Breast epithelium (tissue), 4 donors: Measurements from ENCODE around the gene RAMP1. TPM values are rescaled to one million over a fixed set of nuclear protein-coding genes. Genes with fewer than 3 reads are reported as not detected.

Experiments
- DNase-seq, 2 donors: peaks; one replicate each; pipeline ENCODE4 v3.0.0-alpha.2; 2019; ENCODE audit warnings: low spot score in 2 of 2
- H3K27ac ChIP-seq, 2 donors: fragments of 200-600 bp; sonication (generic) in 1 of 2; one replicate each; pipeline ENCODE4 v1.5.1; 2016 to 2019; ENCODE audit warnings: mild to moderate bottlenecking in 1 of 2
- H3K27me3 ChIP-seq, 2 donors: fragments of 200-600 bp; sonication (generic) in 1 of 2; one replicate each; pipeline versions ENCODE4 v1.5.1 to v1.6.0; 2017 to 2019; ENCODE audit warnings: control low read depth in 1 of 2, mild to moderate bottlenecking in 1 of 2
- H3K36me3 ChIP-seq: fragments of 200-600 bp; one replicate; pipeline ENCODE4 v1.5.1; 2019
- H3K4me1 ChIP-seq, 2 donors: fragments of 200-600 bp; sonication (generic); one replicate each; pipeline ENCODE4 v1.5.1; 2016 to 2019; ENCODE audit warnings: control low read depth in 1 of 2
- H3K4me3 ChIP-seq, 3 donors: fragments of 200-600 bp; sonication (generic); 1 replicate in 2 of 3; 2 replicates in 1 of 3; pipeline ENCODE4 v1.5.1; 2016 to 2019; ENCODE audit warnings: mild to moderate bottlenecking in 3 of 3, moderate library complexity in 2 of 3
- H3K9me3 ChIP-seq, 2 donors: fragments of 200-600 bp; sonication (generic) in 1 of 2; one replicate each; pipeline ENCODE4 v1.5.1; 2016 to 2019; ENCODE audit warnings: control low read depth in 1 of 2
- POLR2A ChIP-seq: fragments of 450-650 bp; IDR thresholded peaks from one replicate; pipeline ENCODE4 v1.6.1; 2016; ENCODE audit warnings: antibody characterized with exemption, mild to moderate bottlenecking, moderate library complexity
- POLR2AphosphoS5 ChIP-seq, 3 donors: sonication (generic); formaldehyde crosslinking; IDR thresholded peaks; one replicate each; pipeline ENCODE4 v1.6.1; 2017; ENCODE audit warnings: antibody characterized with exemption in 3 of 3
- intact Hi-C: fragments of 100-400 bp; cut with DNase I; formaldehyde crosslinking; loops from one replicate; pipeline ENCODE4 v1.15.1; 2023; ENCODE audit warnings: low total_unique reads
- total RNA-seq, 3 donors: library from RNA; depleted of rRNA; stranded (reverse); fragments of >200 nt; gene quantifications; one replicate each; pipeline ENCODE4 v1.1.0, GENCODE V29; 2016
- TF ChIP-seq, protein P1 (sequence below), 3 donors: fragments of 450-650 bp; IDR thresholded peaks; one replicate each; pipeline ENCODE4 v1.5.1; 2016 to 2017; ENCODE audit warnings: antibody characterized with exemption in 3 of 3, mild to moderate bottlenecking in 3 of 3, moderate library complexity in 3 of 3

RAMP1 gene
- total RNA-seq, 3 donors from 2014 or later = 8.2 to 25.9 TPM; not detected in 1

GRCh38 chr2:237869343-237870102, 10.1 kb downstream of the RAMP1 start:
- Histone ChIP-seq H3K4me1 (no peaks in the 10 kb centered on the region), H3K36me3 (no peaks in the 10 kb centered on the region), H3K27ac (no peak overlapping the region), H3K27me3 (no peaks in the 10 kb centered on the region), H3K9me3 (no peaks in the 10 kb centered on the region), H3K4me3 (no peak overlapping the region)
- peak in 1 of 2 donors; percentile 24 for DNase-seq
- intact Hi-C loops = no loop called here
- TF ChIP-seq, protein P1, sequence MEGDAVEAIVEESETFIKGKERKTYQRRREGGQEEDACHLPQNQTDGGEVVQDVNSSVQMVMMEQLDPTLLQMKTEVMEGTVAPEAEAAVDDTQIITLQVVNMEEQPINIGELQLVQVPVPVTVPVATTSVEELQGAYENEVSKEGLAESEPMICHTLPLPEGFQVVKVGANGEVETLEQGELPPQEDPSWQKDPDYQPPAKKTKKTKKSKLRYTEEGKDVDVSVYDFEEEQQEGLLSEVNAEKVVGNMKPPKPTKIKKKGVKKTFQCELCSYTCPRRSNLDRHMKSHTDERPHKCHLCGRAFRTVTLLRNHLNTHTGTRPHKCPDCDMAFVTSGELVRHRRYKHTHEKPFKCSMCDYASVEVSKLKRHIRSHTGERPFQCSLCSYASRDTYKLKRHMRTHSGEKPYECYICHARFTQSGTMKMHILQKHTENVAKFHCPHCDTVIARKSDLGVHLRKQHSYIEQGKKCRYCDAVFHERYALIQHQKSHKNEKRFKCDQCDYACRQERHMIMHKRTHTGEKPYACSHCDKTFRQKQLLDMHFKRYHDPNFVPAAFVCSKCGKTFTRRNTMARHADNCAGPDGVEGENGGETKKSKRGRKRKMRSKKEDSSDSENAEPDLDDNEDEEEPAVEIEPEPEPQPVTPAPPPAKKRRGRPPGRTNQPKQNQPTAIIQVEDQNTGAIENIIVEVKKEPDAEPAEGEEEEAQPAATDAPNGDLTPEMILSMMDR (IDR thresholded peaks at IDR 0.05) = no peak
- TF ChIP-seq POLR2A = no peak

DNA sequence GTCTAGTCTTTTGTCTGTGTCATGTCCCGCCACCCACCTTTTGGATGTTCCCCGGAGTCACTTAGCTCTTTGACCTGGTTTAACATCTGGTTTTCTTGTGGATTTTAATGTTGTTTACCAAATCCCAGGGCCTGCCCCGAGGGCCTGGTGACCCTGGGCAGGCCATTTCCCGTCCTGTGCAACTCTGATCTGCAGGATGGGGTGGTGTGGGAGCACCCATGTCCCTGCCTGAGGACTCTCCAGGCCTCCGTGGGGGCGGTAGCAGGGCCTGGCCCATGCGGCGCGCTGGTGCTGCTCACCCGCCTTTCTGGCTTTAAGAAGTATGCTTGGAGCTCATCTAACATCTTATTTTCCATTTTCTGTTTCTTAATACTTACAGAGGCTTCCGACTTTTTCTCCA, 10.7 kb downstream of the RAMP1 start:
- intact Hi-C loops = no loop called here
- no peaks in the 10 kb centered on the region for H3K4me1 ChIP-seq
- peak overlapping the region in 1 of 2 donors; percentile 32 for H3K27ac ChIP-seq
- TF ChIP-seq, protein P1 (IDR thresholded peaks at IDR 0.05) = no peak
- no peak for TF ChIP-seq POLR2AphosphoS5 (IDR thresholded peaks at IDR 0.05)
- no peak for TF ChIP-seq POLR2A
- no peak for DNase-seq
- no peaks in the 10 kb centered on the region for H3K36me3 ChIP-seq
- no peaks in the 10 kb centered on the region for H3K27me3 ChIP-seq
- no peaks in the 10 kb centered on the region for H3K9me3 ChIP-seq
- H3K4me3 ChIP-seq = no peak overlapping the region

DNA sequence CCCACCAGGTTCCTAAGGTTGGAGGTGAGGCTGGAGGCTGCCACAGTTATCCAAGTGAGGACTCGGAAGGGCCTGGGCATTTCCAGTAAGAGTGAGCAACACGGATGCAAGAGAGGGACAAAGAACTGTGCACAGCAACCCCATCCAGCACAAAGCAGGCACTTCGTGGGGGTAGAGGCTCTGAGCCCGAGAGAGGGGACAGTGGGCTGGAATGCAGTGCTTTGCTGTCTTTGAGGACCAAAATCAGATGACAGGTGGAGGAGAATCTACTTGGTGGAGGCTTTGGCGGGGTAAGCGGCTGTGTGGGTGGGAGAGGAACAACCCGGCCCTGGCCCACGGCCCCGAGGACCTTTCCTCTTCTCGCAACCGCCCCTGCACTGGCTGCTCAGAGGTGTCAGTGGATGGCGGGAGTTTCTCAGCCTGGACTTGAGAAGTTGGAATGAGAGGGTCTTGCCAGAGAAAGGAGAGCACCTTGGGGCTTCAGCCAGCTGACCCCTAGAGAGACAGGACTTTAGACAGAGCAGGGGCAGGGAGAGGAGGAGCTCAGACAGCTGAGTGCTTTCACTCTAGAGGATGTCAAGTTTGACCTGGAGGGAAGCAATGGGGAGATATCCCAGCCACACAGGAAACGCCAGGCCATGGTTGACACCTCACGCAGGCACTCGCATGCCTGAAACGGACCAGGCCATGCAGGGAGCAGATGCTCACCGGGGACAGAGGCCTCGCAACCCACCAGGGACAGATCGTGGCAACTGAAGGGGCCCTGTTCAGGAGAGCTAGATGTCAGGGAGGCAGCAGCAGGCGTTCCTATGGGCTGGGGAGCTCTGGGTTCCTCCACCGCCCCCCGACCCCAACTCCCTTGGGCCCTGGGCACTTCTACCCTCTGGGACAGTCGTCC, 11.6 kb downstream of the RAMP1 start:
- peak overlapping the region in 1 of 2 donors; percentile 43 for H3K27ac ChIP-seq
- no peaks in the 10 kb centered on the region for H3K4me1 ChIP-seq
- H3K27me3 ChIP-seq = no peaks in the 10 kb centered on the region
- H3K36me3 ChIP-seq = no peaks in the 10 kb centered on the region
- H3K4me3 ChIP-seq = no peak overlapping the region
- DNase-seq = peak in 1 of 2 donors; percentile 49
- no peaks in the 10 kb centered on the region for H3K9me3 ChIP-seq
- intact Hi-C loops = no loop called here
- TF ChIP-seq, protein P1 (IDR thresholded peaks at IDR 0.05) = no peak
- TF ChIP-seq POLR2A (no peak), POLR2AphosphoS5 (IDR thresholded peaks at IDR 0.05) (no peak)

GRCh38 chr2:237872178-237872887, 12.9 kb downstream of the RAMP1 start:
- Histone ChIP-seq H3K4me3 (no peak overlapping the region), H3K27me3 (no peaks in the 10 kb centered on the region), H3K27ac (no peak overlapping the region), H3K4me1 (no peaks in the 10 kb centered on the region), H3K9me3 (no peaks in the 10 kb centered on the region), H3K36me3 (no peaks in the 10 kb centered on the region)
- intact Hi-C loops = no loop called here
- peak in 1 of 2 donors; percentile 30 for DNase-seq
- TF ChIP-seq POLR2A = no peak
- TF ChIP-seq POLR2AphosphoS5 (IDR thresholded peaks at IDR 0.05) = no peak
- TF ChIP-seq, protein P1 (IDR thresholded peaks at IDR 0.05) = no peak
